PC-3 (cell line): Measurements from ENCODE around the gene PLA2G2F. TPM values are rescaled to one million over a fixed set of nuclear protein-coding genes. Genes with fewer than 3 reads are reported as not detected.

Source experiments
- ATAC-seq: fragments of 200-7000 bp; cut with Tn5 transposase; 2 replicates; pipeline ENCODE4 v1.9.1; 2020; ENCODE audit warnings: mild to moderate bottlenecking, moderate library complexity
- BruUV-seq: library from RNA; stranded (reverse); fragments of 400-500 nt; replicated peaks from 2 replicates; lab custom pipeline; 2021; lab: Mats Ljungman, UMichigan
- CTCF ChIA-PET: fragments of 300-600 bp; sonication (Branson Sonifier 250); formaldehyde crosslinking; loops from one replicate; lab custom pipeline; 2022; ENCODE audit warnings: antibody characterized with exemption; lab: Charles Lee
- POLR2A ChIA-PET: fragments of 300-600 bp; sonication (Branson Sonifier 250); formaldehyde crosslinking; loops from one replicate; lab custom pipeline; 2022; ENCODE audit warnings: antibody characterized with exemption; ENCODE audit not compliant: unreplicated experiment; lab: Charles Lee
- DNase-seq: peaks from one replicate; pipeline ENCODE4 v3.0.0-alpha.2; 2015
- H2AFZ ChIP-seq: fragments of 300-600 bp; sonication (generic); 2 replicates; pipeline ENCODE4 v1.6.0; 2016; ENCODE audit warnings: antibody characterized with exemption, low read length
- H3F3A ChIP-seq: fragments of 300-600 bp; sonication (generic); one replicate; pipeline ENCODE4 v1.6.0; 2017; ENCODE audit warnings: antibody characterized with exemption, low read length, control low read depth, mild to moderate bottlenecking; ENCODE audit not compliant: unreplicated experiment
- H3K27ac ChIP-seq: fragments of 300-600 bp; sonication (generic); 2 replicates; pipeline ENCODE4 v1.5.1; 2016; ENCODE audit warnings: mild to moderate bottlenecking, low read length
- H3K27me3 ChIP-seq: fragments of 300-600 bp; sonication (generic); 2 replicates; pipeline ENCODE4 v1.6.1; 2016; ENCODE audit warnings: low read length, mixed read lengths
- H3K36me3 ChIP-seq: fragments of 300-600 bp; sonication (generic); 2 replicates; pipeline ENCODE4 v1.6.1; 2016; ENCODE audit warnings: low read depth, mixed run types, low read length, mixed read lengths
- H3K4me1 ChIP-seq: fragments of 300-600 bp; sonication (generic); 2 replicates; pipeline ENCODE4 v1.5.1; 2016; ENCODE audit warnings: low read length; ENCODE audit not compliant: insufficient read depth
- H3K4me2 ChIP-seq: fragments of 300-600 bp; sonication (generic); 2 replicates; pipeline ENCODE4 v1.6.0; 2016; ENCODE audit warnings: low read length
- H3K4me3 ChIP-seq: fragments of 300-600 bp; sonication (generic); 2 replicates; pipeline ENCODE4 v1.5.1; 2016; ENCODE audit warnings: mild to moderate bottlenecking, low read length, mixed read lengths
- H3K79me2 ChIP-seq: fragments of 300-600 bp; sonication (generic); 2 replicates; pipeline ENCODE4 v1.6.1; 2017; ENCODE audit warnings: low read length, mixed read lengths
- H3K9ac ChIP-seq: fragments of 300-600 bp; sonication (generic); 2 replicates; pipeline ENCODE4 v1.6.0; 2016; ENCODE audit warnings: mild to moderate bottlenecking, low read length
- H3K9me2 ChIP-seq: fragments of 300-600 bp; sonication (generic); replicated peaks from 2 replicates; pipeline ENCODE4 v1.6.1; 2016; ENCODE audit warnings: mixed run types, low read length, mixed read lengths
- H3K9me3 ChIP-seq: fragments of 300-600 bp; sonication (generic); 2 replicates; pipeline ENCODE4 v1.6.1; 2016; ENCODE audit warnings: low read length, mixed read lengths
- H4K20me1 ChIP-seq: fragments of 300-600 bp; sonication (generic); 2 replicates; pipeline ENCODE4 v1.6.1; 2016; ENCODE audit warnings: low read length, mixed read lengths
- EZH2 ChIP-seq: fragments of 300-600 bp; sonication (generic); IDR thresholded peaks from one replicate; pipeline ENCODE4 v1.6.1; 2017; ENCODE audit warnings: antibody characterized with exemption, mild to moderate bottlenecking, low read length; ENCODE audit not compliant: unreplicated experiment
- EZH2phosphoT487 ChIP-seq: fragments of 300-600 bp; sonication (generic); IDR thresholded peaks from 2 replicates; pipeline ENCODE4 v1.6.1; 2018; ENCODE audit warnings: mild to moderate bottlenecking, antibody characterized with exemption, low read length, borderline replicate concordance
- intact Hi-C: fragments of 100-400 bp; cut with micrococcal nuclease; formaldehyde crosslinking; loops from 2 replicates; pipeline ENCODE4 v1.9.0; 2023
- total RNA-seq: library from RNA; depleted of rRNA; stranded (reverse); fragments of >200 nt; gene quantifications from 2 replicates; pipeline ENCODE4 v1.2.3, GENCODE V29; 2014
- TF ChIP-seq, protein P1 (sequence below): fragments of 300-600 bp; sonication (generic); conservative IDR thresholded peaks from 2 replicates; pipeline ENCODE4 v1.5.1; 2017; ENCODE audit warnings: antibody characterized with exemption, low read depth, mild to moderate bottlenecking, low read length

PLA2G2F gene
- total RNA-seq, 1 experiment from 2014 or later: 0.18 TPM

GRCh38 chr1:20154301-20154831 lies 15.2 kb downstream of the PLA2G2F start:
- POLR2A ChIA-PET: no interaction called here
- Histone ChIP-seq H3K9ac (no peak overlapping the region), H3K27ac (no peak overlapping the region), H3K4me3 (no peak overlapping the region), H3K79me2 (no peaks in the 10 kb centered on the region), H3K36me3 (no peaks in the 10 kb centered on the region), H3K9me3 (no peaks in the 10 kb centered on the region), H3K4me2 (no peak overlapping the region), H2AFZ (no peak overlapping the region), H3K4me1 (peaks cover 13% of the 10 kb centered on the region; the same call in 1 of the 2 replicates), H4K20me1 (no peaks in the 10 kb centered on the region), H3K9me2 (no peaks in the 10 kb centered on the region), H3K27me3 (no peaks in the 10 kb centered on the region), H3F3A (no peaks in the 10 kb centered on the region)
- CTCF ChIA-PET: no interaction called here
- no TSS peak for BruUV-seq
- TF ChIP-seq EZH2 (no peak), EZH2phosphoT487 (no peak)
- DNase-seq (no peak), ATAC-seq (no peak)
- intact Hi-C loops: loop anchor here (5.0 kb wide), 1 partner anchor 338 kb away; no protein-coding TSS in a partner anchor

DNA sequence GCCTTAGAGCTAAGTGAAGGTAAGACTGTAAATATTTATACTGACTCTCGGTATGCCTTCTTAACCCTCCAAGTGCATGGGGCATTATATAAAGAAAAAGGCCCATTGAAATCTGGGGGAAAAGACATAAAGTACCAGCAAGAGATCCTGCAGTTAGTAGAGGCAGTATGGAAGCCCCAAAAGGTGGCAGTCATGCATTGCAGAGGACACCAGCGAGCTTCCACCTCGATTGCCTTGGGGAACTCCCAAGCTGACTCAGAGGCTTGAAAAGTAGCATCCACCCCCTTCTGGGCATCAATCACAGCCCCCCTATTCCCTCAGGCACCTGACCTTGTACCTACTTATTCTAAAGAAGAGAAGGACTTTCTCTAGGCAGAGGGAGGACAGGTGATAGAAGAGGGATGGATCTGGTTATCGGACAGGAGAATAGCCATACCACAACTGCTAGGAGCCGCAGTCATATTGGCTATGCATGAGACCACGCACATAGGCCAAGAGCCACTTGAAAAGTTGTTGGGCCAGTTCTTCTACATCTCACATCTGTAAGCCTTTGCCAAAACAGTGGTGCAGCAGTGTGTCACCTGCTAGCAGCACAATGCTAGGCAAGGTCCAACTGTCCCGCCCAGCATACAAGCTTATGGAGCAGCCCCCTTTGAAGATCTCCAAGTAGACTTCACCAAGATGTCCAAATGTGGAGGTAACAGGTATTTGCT lies 19.4 kb downstream of the PLA2G2F start:
- ATAC-seq: peak; percentile 37; the same call in 1 of the 2 replicates
- H3K9ac ChIP-seq: no peak overlapping the region
- H3K9me2 ChIP-seq: no peaks in the 10 kb centered on the region
- peak; percentile 71 for DNase-seq
- H3K4me1 ChIP-seq: peaks cover 9% of the 10 kb centered on the region; the same call in 1 of the 2 replicates
- H3F3A ChIP-seq: no peaks in the 10 kb centered on the region
- no peak overlapping the region for H2AFZ ChIP-seq
- no peak overlapping the region for H3K4me3 ChIP-seq
- POLR2A ChIA-PET: no interaction called here
- H3K27me3 ChIP-seq: no peaks in the 10 kb centered on the region
- H3K27ac ChIP-seq: peak overlapping the region; percentile 45
- no peaks in the 10 kb centered on the region for H4K20me1 ChIP-seq
- no peak overlapping the region for H3K4me2 ChIP-seq
- BruUV-seq: no TSS peak
- CTCF ChIA-PET: interaction anchor here (0.5 kb wide), 1 partner anchor 54 kb away, joined by 19 read pairs; no protein-coding TSS in a partner anchor
- TF ChIP-seq, protein P1, sequence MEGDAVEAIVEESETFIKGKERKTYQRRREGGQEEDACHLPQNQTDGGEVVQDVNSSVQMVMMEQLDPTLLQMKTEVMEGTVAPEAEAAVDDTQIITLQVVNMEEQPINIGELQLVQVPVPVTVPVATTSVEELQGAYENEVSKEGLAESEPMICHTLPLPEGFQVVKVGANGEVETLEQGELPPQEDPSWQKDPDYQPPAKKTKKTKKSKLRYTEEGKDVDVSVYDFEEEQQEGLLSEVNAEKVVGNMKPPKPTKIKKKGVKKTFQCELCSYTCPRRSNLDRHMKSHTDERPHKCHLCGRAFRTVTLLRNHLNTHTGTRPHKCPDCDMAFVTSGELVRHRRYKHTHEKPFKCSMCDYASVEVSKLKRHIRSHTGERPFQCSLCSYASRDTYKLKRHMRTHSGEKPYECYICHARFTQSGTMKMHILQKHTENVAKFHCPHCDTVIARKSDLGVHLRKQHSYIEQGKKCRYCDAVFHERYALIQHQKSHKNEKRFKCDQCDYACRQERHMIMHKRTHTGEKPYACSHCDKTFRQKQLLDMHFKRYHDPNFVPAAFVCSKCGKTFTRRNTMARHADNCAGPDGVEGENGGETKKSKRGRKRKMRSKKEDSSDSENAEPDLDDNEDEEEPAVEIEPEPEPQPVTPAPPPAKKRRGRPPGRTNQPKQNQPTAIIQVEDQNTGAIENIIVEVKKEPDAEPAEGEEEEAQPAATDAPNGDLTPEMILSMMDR: peak; percentile 59
- no peak for TF ChIP-seq EZH2phosphoT487
- intact Hi-C loops: no loop called here
- no peaks in the 10 kb centered on the region for H3K79me2 ChIP-seq
- H3K9me3 ChIP-seq: peaks cover 18% of the 10 kb centered on the region
- H3K36me3 ChIP-seq: 0 out of 2 replicates have a peak, but pooled peaks cover 5% of the 10 kb centered on the region

DNA sequence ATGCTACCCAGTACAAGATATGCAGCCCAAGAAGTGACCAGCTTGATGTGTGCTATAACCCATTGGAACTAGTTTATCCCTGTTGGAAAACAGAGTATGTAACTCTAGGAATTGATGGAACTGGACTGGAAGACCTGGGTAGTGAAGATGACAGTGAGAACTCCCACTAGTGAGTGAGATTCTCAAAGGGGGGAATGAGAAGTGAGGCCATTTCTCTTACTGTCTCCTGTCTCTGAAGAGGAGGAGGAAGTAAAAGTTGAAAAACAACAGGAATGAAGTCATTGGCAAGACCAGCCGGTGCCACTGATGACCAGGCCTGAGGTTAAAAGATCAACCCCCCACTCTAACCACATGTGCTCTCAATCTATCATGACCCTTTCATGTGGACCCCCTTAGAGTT lies 20.9 kb downstream of the PLA2G2F start:
- Histone ChIP-seq H3K4me1 (peaks cover 9% of the 10 kb centered on the region; the same call in 1 of the 2 replicates), H3F3A (no peaks in the 10 kb centered on the region), H4K20me1 (no peaks in the 10 kb centered on the region), H3K4me3 (no peak overlapping the region), H3K36me3 (0 out of 2 replicates have a peak, but pooled peaks cover 5% of the 10 kb centered on the region), H2AFZ (no peak overlapping the region), H3K9ac (no peak overlapping the region), H3K79me2 (no peaks in the 10 kb centered on the region), H3K9me3 (peaks cover 18% of the 10 kb centered on the region), H3K4me2 (no peak overlapping the region), H3K27me3 (no peaks in the 10 kb centered on the region), H3K27ac (no peak overlapping the region), H3K9me2 (no peaks in the 10 kb centered on the region)
- intact Hi-C loops: no loop called here
- DNase-seq (no peak), ATAC-seq (no peak)
- ChIA-PET POLR2A (no interaction called here), CTCF (no interaction called here)
- TF ChIP-seq, protein P1: no peak
- TF ChIP-seq EZH2phosphoT487 (no peak), EZH2 (no peak)
- no TSS peak for BruUV-seq
